Gastrocnemius medialis (tissue), 4 donors: Measurements from ENCODE around the gene MMD2.

Source experiments
- CTCF ChIP-seq, 5 experiments: fragments of 450-650 bp in 3 of 5; fragments of 200-600 bp in 2 of 5; sonication (generic) in 2 of 5; IDR thresholded peaks in 4 of 5; conservative IDR thresholded peaks in 1 of 5; 1 replicate in 4 of 5; 2 replicates in 1 of 5; pipeline ENCODE4 v1.5.1; 2016 to 2019; ENCODE audit warnings: antibody characterized with exemption in 5 of 5, mild to moderate bottlenecking in 3 of 5, moderate library complexity in 3 of 5
- POLR2A ChIP-seq, 2 donors: fragments of 450-650 bp; IDR thresholded peaks; one replicate each; pipeline ENCODE4 v1.6.1; 2017; ENCODE audit warnings: antibody characterized with exemption in 2 of 2, mild to moderate bottlenecking in 2 of 2, moderate library complexity in 2 of 2

GRCh38 chr7:4905171-4905570 lies 53.8 kb downstream of the MMD2 start:
- TF ChIP-seq POLR2A (IDR thresholded peaks at IDR 0.05) (no peak), CTCF (IDR thresholded peaks at IDR 0.05 in 4 of 5, conservative IDR thresholded peaks at IDR 0.05 in 1 of 5) (no peak)
